ENCODE measurements around the gene LRRC2.
A peak's percentile ranks its signal among the peaks of the same experiment; 100 is the strongest.
"Not testable (repeated sequence)": the region's sequence is repeated elsewhere in the genome, so short reads cannot be mapped to it uniquely, and the experiment has no call there.

LRRC2 gene

GRCh38 chr3:46557814-46558183 is 8.3 kb downstream of the LRRC2 start:
- DNase-seq (ENCODE audit: low spot score): no peak

DNA sequence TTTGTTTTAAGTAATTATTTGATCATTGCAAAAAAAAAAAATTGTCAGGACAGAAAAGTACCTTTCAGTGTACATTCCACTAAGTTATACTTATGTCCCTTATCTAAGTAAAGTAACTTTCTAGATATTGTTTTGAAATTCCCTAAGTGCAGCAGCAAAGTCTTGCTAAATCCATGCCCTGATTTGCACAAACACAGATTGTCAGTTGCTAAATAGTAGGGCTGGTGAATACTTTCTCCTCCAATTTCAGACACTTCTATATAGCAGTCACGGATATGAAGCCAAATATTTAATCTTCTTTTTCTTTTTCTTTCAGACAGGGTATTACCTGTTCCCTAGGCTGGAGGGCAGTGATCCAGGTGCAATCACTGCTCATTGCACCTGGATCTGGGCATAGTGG is 12.9 kb downstream of the LRRC2 start:
- no peak for DNase-seq (ENCODE audit: low spot score)

DNA sequence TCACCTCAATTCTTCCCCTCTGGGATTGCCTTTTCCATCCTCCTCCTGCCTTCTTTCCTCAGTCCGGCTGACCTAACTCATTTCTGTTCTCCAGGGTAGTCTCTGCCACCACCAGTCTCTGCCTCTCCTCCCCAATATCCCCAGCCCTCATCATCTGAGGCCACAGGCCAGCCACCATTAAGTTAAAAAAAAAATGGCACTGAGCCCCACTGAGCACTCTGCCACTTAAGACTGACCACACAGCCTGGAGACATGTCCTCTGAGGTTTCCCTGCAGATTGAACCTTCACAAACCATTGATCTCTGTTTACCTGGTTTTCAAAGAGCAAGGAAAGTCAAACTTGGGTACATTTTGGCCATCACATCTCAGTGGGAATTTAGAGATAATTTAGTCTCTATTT is 13.6 kb downstream of the LRRC2 start:
- no peak for DNase-seq (ENCODE audit: low spot score)

- DNase-seq (ENCODE audit: low spot score): no peak
Measured at GRCh38 chr3:46551615-46552014, 14.5 kb downstream of the LRRC2 start.

- no peak for DNase-seq (ENCODE audit: low spot score)
Measured at GRCh38 chr3:46549989-46550388, 16.1 kb downstream of the LRRC2 start.

DNA sequence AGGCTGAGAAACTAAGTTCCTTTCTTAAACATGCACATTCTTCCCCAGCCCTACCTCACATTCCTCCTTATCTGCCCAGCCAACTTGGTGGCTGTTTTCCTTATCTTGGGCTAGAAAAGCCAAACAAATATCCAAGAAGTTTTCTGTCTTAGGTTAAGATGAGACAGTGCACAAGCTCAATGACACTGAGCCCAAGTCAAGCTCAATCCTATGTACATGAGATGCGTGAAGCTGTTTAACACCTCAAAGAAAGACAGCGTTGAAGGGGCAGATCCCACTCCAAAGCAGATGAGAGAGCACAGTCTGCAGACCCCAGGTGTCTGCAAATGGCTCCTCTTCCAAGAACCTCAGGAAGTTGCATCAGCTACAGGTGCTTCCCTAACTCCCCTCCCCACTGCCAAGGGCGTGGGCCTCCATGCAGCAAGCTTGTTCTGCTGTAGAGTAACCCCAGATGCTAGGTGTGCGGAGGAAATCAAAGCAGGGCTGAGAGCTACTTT is 16.6 kb downstream of the LRRC2 start:
- no peak for DNase-seq (ENCODE audit: low spot score)

- DNase-seq (ENCODE audit: low spot score): not testable (repeated sequence)
Measured at GRCh38 chr3:46548611-46549010, 17.5 kb downstream of the LRRC2 start.

GRCh38 chr3:46546896-46547440 is 19.1 kb downstream of the LRRC2 start:
- no peak for DNase-seq (ENCODE audit: low spot score)

- DNase-seq (ENCODE audit: low spot score): no peak
Measured at GRCh38 chr3:46545818-46546630, 20.1 kb downstream of the LRRC2 start.

- no peak for DNase-seq (ENCODE audit: low spot score)
Measured at GRCh38 chr3:46544771-46545503, 21.2 kb downstream of the LRRC2 start.

- no peak for DNase-seq (ENCODE audit: low spot score)
Measured at GRCh38 chr3:46542801-46543201, 23.3 kb downstream of the LRRC2 start.

DNA sequence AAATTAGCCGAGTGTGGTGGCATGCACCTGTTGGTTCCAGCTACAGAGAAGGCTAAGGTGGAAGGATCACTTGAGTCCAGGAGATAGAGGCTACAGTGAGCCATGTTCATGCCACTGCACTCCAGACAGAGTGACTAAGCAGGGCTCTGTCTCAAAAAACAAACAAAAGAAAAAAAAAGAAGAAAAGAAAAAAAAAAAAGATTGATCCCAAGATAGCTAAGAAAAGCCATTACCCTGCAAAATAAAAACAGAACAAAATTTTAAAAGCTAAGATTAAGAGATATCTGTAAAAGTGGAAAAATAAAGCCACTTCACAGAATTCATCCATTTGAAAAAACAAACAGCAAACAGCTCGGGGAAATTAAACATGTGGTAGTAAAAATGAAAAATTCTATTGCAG is 23.8 kb downstream of the LRRC2 start:
- DNase-seq (ENCODE audit: low spot score): peak; percentile 20

GRCh38 chr3:46541835-46542234 is 24.3 kb downstream of the LRRC2 start:
- DNase-seq (ENCODE audit: low spot score): no peak

DNA sequence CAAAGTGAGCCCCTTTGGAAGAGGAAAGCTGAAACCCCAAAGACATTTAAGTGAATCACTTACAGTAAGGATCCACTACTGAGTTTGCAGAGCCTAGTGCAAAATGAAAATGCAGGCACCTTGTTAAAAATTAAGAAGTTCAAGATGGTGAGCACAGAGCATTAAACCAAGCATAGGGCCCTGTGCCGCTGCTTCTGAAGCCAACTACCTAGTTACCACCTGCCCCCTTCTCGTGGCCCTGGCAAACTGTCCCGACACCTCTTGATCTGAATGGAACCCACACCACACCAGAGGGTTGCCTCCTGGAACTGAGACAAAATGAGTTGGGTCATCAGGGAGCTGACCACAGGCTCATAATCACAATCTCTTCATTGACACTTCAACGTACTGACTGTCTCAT is 25.6 kb downstream of the LRRC2 start:
- DNase-seq (ENCODE audit: low spot score): no peak

DNA sequence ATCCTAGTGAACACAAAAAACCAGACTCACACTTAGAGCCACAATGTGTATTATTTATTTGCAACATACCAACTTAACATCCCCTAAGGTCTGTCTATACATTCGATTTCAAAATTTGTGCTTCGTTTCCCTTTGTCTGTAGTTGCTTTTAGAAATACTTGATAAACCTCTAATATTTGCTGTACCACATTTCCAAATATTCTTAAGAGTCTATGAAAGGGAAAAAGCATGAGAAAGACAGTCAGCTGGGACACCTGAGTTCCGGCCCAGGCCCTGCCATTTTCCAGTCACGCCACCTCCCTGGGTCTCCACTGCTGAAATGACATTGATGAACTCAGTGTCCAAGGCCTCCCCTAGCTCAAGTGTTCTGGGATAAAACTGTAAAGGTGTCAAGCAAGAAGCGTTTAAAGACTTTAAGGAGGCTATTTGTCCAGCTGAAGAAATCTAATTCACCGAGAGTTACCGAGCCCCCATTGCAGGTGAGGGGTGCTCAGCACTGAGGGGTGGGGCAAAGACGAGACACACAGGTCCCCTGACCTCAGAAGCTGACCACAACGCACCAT is 26.6 kb downstream of the LRRC2 start:
- no peak for DNase-seq (ENCODE audit: low spot score)

GRCh38 chr3:46538803-46539442 is 27.2 kb downstream of the LRRC2 start:
- DNase-seq (ENCODE audit: low spot score): peak; percentile 93

GRCh38 chr3:46538425-46538802 is 27.7 kb downstream of the LRRC2 start:
- DNase-seq (ENCODE audit: low spot score): not testable (repeated sequence)

DNA sequence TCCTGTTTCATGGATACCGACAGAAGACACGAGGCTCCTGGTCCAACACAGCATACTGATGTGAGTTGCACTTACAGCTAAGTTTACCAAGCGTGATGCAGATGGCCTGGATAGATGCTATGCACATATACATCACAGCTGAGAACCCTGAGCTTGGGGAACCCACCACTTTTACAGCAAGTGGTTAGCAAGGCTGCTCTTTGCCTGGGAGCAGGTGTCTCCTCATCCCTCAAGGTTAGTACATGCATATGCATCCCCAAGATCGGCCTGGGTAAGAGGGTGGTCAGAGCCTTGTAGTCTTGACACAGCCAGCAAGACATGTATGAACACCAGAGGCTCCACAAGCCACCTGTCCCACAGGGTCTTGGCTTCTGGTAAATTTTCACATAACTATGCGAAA is 28.3 kb downstream of the LRRC2 start:
- DNase-seq (ENCODE audit: low spot score): no peak

DNA sequence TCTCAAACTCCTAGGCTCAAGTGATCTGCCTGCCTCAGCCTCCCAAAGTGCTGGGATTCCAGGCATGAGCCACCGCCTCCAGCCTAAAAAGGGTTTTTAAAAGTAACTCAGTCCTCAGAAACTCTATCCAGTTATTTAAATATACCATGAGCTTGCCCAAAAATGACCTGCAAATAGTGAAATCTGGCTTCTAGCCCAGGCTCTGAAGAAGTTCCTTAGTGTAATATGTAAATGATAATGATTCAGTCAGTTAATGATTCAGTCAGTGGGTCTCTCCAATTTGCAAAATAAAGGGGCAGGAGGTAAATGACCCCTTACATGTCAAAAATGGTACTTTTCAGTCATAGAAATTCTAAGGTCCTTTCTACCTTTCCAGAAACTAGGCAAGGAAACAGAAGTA is 28.8 kb downstream of the LRRC2 start:
- no peak for DNase-seq (ENCODE audit: low spot score)

DNA sequence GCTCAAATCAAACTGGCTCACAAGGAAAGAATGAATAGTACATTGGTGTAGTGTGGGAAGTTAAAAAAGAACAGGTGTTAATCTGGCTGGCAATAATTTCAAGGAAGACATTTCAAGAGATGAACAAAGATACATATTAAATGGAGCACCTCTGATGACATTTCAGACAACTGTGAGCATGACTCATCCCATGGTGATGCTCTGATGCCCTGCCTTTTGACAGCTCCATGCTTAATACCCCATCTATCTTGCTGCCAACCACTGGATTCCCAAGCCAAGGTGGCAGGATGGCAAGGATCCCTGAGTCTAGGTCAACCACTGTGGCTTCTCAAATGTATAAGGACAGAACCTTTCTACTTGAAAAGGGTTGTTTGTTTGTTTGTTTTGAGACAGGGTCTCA is 29.3 kb downstream of the LRRC2 start:
- peak; percentile 29 for DNase-seq (ENCODE audit: low spot score)

- no peak for DNase-seq (ENCODE audit: low spot score)
Measured at GRCh38 chr3:46535746-46536145, 30.4 kb downstream of the LRRC2 start.

DNA sequence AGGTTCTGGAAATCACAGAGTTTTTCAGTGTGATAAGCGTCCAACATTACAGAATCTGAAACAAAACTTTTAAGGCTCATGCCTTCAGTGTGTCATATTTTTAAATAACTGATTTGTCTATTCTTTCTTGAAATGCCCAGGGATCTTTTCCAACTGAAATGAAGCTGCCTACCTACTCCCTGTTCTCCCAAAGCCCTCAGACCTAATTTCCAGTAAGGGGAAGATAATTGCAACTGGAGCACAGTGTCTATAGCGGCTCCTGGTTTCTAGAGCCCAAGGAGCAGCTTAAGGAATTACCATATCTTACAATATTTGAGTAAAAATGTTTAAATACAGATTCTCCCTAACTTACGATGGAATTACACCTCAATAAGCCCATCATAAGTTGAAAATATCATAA is 33.0 kb downstream of the LRRC2 start:
- no peak for DNase-seq (ENCODE audit: low spot score)
